B cell (primary cell): Measurements from ENCODE around the gene MIDN. TPM values are rescaled to one million over a fixed set of nuclear protein-coding genes. Genes with fewer than 3 reads are reported as not detected.

ENCODE experiments used
- ATAC-seq: fragments of 200-7000 bp; cut with Tn5 transposase; one replicate; pipeline ENCODE4 v1.10.0; 2021; ENCODE audit warnings: low read depth, mild to moderate bottlenecking, moderate number of reproducible peaks, moderate library complexity
- CTCF ChIA-PET: fragments of 350-600 bp; sonication (Branson Sonifier 250); formaldehyde crosslinking; loops from one replicate; lab custom pipeline; 2021; ENCODE audit warnings: antibody characterized with exemption, inconsistent platforms; lab: Charles Lee
- POLR2A ChIA-PET: fragments of 350-600 bp; sonication (Branson Sonifier 250); formaldehyde crosslinking; loops from one replicate; lab custom pipeline; 2021; ENCODE audit warnings: antibody characterized with exemption; lab: Charles Lee
- DNase-seq: peaks from one replicate; pipeline ENCODE4 v3.0.0; 2013
- H2AFZ ChIP-seq: 2 replicates; pipeline ENCODE4 v1.6.1; 2012; ENCODE audit warnings: mild to moderate bottlenecking, low read depth, low read length; ENCODE audit not compliant: insufficient read depth, poor library complexity, severe bottlenecking
- H3K27ac ChIP-seq, 2 donors: 1 replicate in 1 of 2; 2 replicates in 1 of 2; pipeline ENCODE4 v1.5.1; 2012 to 2013; ENCODE audit warnings: low read length in 2 of 2, mild to moderate bottlenecking in 2 of 2, moderate library complexity in 1 of 2
- H3K27me3 ChIP-seq, 4 experiments: fragments of 200-600 bp in 1 of 4; sonication (generic) in 1 of 4; replicated peaks in 1 of 4; 1 replicate in 2 of 4; 2 replicates in 2 of 4; pipeline versions ENCODE4 v1.6.1 to v1.7.0; 2013 to 2016; ENCODE audit warnings: low read length in 3 of 4, mild to moderate bottlenecking in 2 of 4, mixed read lengths in 1 of 4, moderate library complexity in 1 of 4; ENCODE audit not compliant: insufficient read depth in 4 of 4, control insufficient read depth in 3 of 4; ENCODE audit errors: control extremely low read depth in 1 of 4
- H3K36me3 ChIP-seq, 2 experiments: replicated peaks in 1 of 2; 1 replicate in 1 of 2; 2 replicates in 1 of 2; pipeline versions ENCODE4 v1.6.1 to v1.7.1; 2013; ENCODE audit warnings: low read length in 1 of 2; ENCODE audit not compliant: insufficient read depth in 2 of 2, control insufficient read depth in 1 of 2; ENCODE audit errors: control extremely low read depth in 1 of 2, extremely low read depth in 1 of 2
- H3K4me1 ChIP-seq, 2 donors: fragments of 200-600 bp in 1 of 2; sonication (generic) in 1 of 2; 1 replicate in 1 of 2; 2 replicates in 1 of 2; pipeline versions ENCODE4 v1.5.1 to v1.6.1; 2013 to 2017; ENCODE audit warnings: low read length in 2 of 2; ENCODE audit not compliant: control insufficient read depth in 2 of 2, insufficient read depth in 2 of 2
- H3K4me2 ChIP-seq: replicated peaks from 2 replicates; pipeline ENCODE3; 2012; ENCODE audit warnings: mild to moderate bottlenecking, low read depth, low read length; ENCODE audit not compliant: poor library complexity, severe bottlenecking
- H3K4me3 ChIP-seq, 5 experiments: fragments of 200-600 bp in 1 of 5; sonication (generic) in 1 of 5; 1 replicate in 3 of 5; 2 replicates in 2 of 5; pipeline versions ENCODE4 v1.5.1 to v1.7.0; 2011 to 2016; ENCODE audit warnings: low read length in 4 of 5, mild to moderate bottlenecking in 4 of 5, low read depth in 2 of 5, control low read depth in 1 of 5, moderate library complexity in 1 of 5; ENCODE audit not compliant: insufficient read depth in 1 of 5; ENCODE audit errors: control extremely low read depth in 1 of 5, extremely low read depth in 1 of 5
- H3K79me2 ChIP-seq: fragments of 200-600 bp; sonication (generic); one replicate; pipeline ENCODE4 v1.6.0; 2016; ENCODE audit warnings: low read length; ENCODE audit not compliant: control insufficient read depth, insufficient read depth
- H3K9ac ChIP-seq: fragments of 200-600 bp; sonication (generic); 2 replicates; pipeline ENCODE4 v1.6.1; 2017; ENCODE audit warnings: mild to moderate bottlenecking, low read length, moderate library complexity
- H3K9me3 ChIP-seq, 3 donors: one replicate each; pipeline versions ENCODE4 v1.6.1 to v1.7.1; 2013; ENCODE audit warnings: low read length in 2 of 3; ENCODE audit not compliant: control insufficient read depth in 2 of 3, insufficient read depth in 1 of 3; ENCODE audit errors: control extremely low read depth in 1 of 3
- H4K20me1 ChIP-seq: 2 replicates; pipeline ENCODE4 v1.6.0; 2012; ENCODE audit warnings: mild to moderate bottlenecking, low read length; ENCODE audit not compliant: insufficient read depth, control insufficient read depth, poor library complexity, severe bottlenecking
- H3K27ac Mint-ChIP-seq: one replicate; pipeline ENCODE4 v1.8.0; 2021; ENCODE audit warnings: mixed read lengths
- H3K27me3 Mint-ChIP-seq: one replicate; pipeline ENCODE4 v1.8.0; 2021; ENCODE audit warnings: mixed read lengths
- H3K4me1 Mint-ChIP-seq: one replicate; pipeline ENCODE4 v1.8.0; 2021; ENCODE audit warnings: mixed read lengths
- H3K4me3 Mint-ChIP-seq: one replicate; pipeline ENCODE4 v1.8.0; 2021; ENCODE audit warnings: mixed read lengths
- H3K9me3 Mint-ChIP-seq: one replicate; pipeline ENCODE4 v1.8.0; 2022; ENCODE audit warnings: mixed read lengths; ENCODE audit not compliant: insufficient read depth
- EZH2 ChIP-seq: IDR thresholded peaks from 2 replicates; pipeline ENCODE4 v1.6.1; 2012; ENCODE audit warnings: borderline replicate concordance, low read depth, mild to moderate bottlenecking, moderate library complexity, low read length; ENCODE audit not compliant: insufficient read depth, poor library complexity, severe bottlenecking
- WGBS: methylation state at CpG from one replicate; pipeline ENCODE4 v1.1.5; 2013; ENCODE audit warnings: missing lambda C conversion rate; ENCODE audit not compliant: insufficient coverage; 5-methylcytosine and 5-hydroxymethylcytosine counted together
- intact Hi-C: fragments of 100-400 bp; cut with micrococcal nuclease; formaldehyde crosslinking; loops from one replicate; pipeline ENCODE4 v1.10.0; 2022
- polyA plus RNA-seq: library from polyadenylated mRNA; depleted of rRNA; stranded (reverse); fragments of >200 nt; gene quantifications from 2 replicates; pipeline ENCODE4 v1.2.3, GENCODE V29; 2012
- total RNA-seq, 2 donors: library from RNA; stranded (reverse); fragments of 120-200 nt in 1 of 2; gene quantifications; 1 replicate in 1 of 2; 2 replicates in 1 of 2; pipeline versions ENCODE4 v1.2.3 to v1.2.4, GENCODE V29; 2013 to 2022
- TF ChIP-seq, protein P1 (sequence below): fragments of 200-600 bp; IDR thresholded peaks from one replicate; pipeline ENCODE4 v1.8.0; 2022; ENCODE audit warnings: antibody characterized with exemption, mild to moderate bottlenecking

Gene MIDN
- total and polyA plus RNA-seq, 2 donors (not counting 1 experiment from before 2014, with no cell fraction given): 98.5 to 156 TPM

DNA sequence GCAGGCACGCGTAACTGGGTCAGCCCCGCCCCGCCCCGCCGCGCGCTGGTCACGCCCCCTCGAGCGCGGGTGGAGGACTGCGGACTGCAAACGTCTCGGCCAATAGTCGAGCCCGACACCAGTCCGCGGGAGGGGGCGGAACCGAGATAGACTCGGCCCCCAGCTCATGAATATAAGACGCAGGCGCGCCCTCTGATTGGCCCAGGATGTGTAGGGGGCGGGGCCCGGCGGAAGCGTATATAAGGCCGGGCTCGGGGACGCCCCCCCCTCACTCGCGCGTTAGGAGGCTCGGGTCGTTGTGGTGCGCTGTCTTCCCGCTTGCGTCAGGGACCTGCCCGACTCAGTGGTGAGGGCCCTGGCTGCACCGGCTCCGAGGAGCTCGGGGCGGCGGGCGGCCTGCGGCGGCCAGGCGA, 20.7 kb downstream of the MIDN start, which contains the start of gene CIRBP:
Gene CIRBP (plus strand): TSS at position 268 of the 413 bp plus-strand sequence. CDS start 1,602 bp downstream, outside the sequence.
- WGBS: under 1% methylated on average over 50 of the region's 50 CpGs
- TF ChIP-seq EZH2: no peak
- TF ChIP-seq, protein P1, sequence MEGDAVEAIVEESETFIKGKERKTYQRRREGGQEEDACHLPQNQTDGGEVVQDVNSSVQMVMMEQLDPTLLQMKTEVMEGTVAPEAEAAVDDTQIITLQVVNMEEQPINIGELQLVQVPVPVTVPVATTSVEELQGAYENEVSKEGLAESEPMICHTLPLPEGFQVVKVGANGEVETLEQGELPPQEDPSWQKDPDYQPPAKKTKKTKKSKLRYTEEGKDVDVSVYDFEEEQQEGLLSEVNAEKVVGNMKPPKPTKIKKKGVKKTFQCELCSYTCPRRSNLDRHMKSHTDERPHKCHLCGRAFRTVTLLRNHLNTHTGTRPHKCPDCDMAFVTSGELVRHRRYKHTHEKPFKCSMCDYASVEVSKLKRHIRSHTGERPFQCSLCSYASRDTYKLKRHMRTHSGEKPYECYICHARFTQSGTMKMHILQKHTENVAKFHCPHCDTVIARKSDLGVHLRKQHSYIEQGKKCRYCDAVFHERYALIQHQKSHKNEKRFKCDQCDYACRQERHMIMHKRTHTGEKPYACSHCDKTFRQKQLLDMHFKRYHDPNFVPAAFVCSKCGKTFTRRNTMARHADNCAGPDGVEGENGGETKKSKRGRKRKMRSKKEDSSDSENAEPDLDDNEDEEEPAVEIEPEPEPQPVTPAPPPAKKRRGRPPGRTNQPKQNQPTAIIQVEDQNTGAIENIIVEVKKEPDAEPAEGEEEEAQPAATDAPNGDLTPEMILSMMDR: no peak

More for the DNA sequence above, 20.7 kb downstream of the MIDN start, which contains the start of gene CIRBP:
- Histone ChIP-seq H4K20me1 (peaks cover 67% of the 10 kb centered on the region), H3K4me2 (peak within 1 kb of the TSS; percentile 83), H2AFZ (no peak within 1 kb of the TSS), H3K9ac (peak within 1 kb of the TSS; percentile 73), H3K27me3 (no peaks in the 10 kb centered on the region), H3K27ac (peak within 1 kb of the TSS; percentile 88 to 92), H3K9me3 (no peaks in the 10 kb centered on the region), H3K36me3 (peaks cover 9 to 42% of the 10 kb centered on the region in 2 experiments), H3K79me2 (peaks cover 65% of the 10 kb centered on the region), H3K4me1 (peaks cover 67 to 86% of the 10 kb centered on the region in 2 donors), H3K4me3 (peak within 1 kb of the TSS; percentile 75 to 96 (median 85))
- ATAC-seq (peak; percentile 66), DNase-seq (peak; percentile 100)
- Mint-ChIP-seq H3K9me3 (no peaks in the 10 kb centered on the region), H3K27me3 (no peaks in the 10 kb centered on the region), H3K4me1 (peaks cover 80% of the 10 kb centered on the region), H3K27ac (peak within 1 kb of the TSS; percentile 95), H3K4me3 (peak within 1 kb of the TSS; percentile 95)
- CTCF ChIA-PET: interaction anchor here (0.6 to 10.0 kb wide), 11 partner anchors 8 to 156 kb away, joined by 3 to 658 read pairs (median 3); partner anchors contain the start of genes ATP5F1D and NDUFS7
- POLR2A ChIA-PET: interaction anchor here (0.5 to 11.0 kb wide), 34 partner anchors 11 to 1975 kb away, joined by 3 to 402 read pairs (median 4); partner anchors contain the start of genes ATP5F1D, CBARP, GPX4 and NCLN
- intact Hi-C loops: loop anchor here (1.0 to 5.0 kb wide), 3 partner anchors 9 to 222 kb away; partner anchors contain the start of genes GPX4, PCSK4 and REEP6
